ENCODE data around the gene ZNF474. TPM values are rescaled to one million over a fixed set of nuclear protein-coding genes. Genes with fewer than 3 reads are reported as not detected.
"Not testable (repeated sequence)": the region's sequence is repeated elsewhere in the genome, so short reads cannot be mapped to it uniquely, and the experiment has no call there.

The ZNF474 gene
- total RNA-seq, 1 donor from 2014 or later: not detected

DNA sequence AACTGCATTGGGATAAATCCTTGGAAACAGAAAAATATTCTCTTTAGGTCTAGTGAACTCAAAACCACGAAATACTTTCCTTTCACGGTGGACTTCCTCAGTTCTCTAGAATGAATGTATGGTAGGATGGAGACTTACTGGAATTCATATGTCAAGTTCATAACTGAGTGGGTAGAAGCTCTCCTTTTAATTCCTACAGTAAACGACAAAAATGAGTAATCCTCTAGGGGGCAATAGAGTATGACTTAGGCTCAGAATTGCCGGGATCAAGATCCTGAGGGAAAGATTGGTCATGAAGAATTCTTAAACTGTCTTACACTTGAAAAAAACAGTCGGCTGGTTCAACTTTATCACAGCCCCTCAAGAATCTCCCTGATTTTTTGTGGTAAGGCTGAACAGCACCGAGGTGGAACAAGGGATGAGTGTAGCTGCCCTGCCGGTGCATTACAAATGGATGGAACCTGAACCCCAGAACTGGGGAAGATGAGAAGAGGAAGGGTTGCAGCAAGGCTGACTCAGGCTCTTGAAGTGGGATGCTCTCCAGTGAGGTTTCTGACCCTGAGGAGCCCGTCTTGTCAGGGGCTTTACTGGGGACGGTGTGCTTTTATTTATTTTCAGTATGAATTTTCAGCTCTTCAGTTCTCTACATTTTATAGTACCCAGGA is 37.3 kb upstream of the ZNF474 start:
- no peak for DNase-seq (ENCODE audit: low spot score)
- no peak overlapping the region for H3K4me3 Mint-ChIP-seq (ENCODE audit: unreplicated experiment)
- H3K4me1 Mint-ChIP-seq (ENCODE audit: unreplicated experiment): no peaks in the 10 kb centered on the region
- no peaks in the 10 kb centered on the region for H3K27me3 Mint-ChIP-seq (ENCODE audit: unreplicated experiment)
- no peaks in the 10 kb centered on the region for H3K9me3 Mint-ChIP-seq (ENCODE audit: unreplicated experiment)
- peak; percentile 56 for TF ChIP-seq CTCF (IDR thresholded peaks at IDR 0.05; ENCODE audit: unreplicated experiment)
- no peak overlapping the region for H3K27ac Mint-ChIP-seq (ENCODE audit: unreplicated experiment)
- H3K36me3 Mint-ChIP-seq (ENCODE audit: low read depth, unreplicated experiment): no peaks in the 10 kb centered on the region

DNA sequence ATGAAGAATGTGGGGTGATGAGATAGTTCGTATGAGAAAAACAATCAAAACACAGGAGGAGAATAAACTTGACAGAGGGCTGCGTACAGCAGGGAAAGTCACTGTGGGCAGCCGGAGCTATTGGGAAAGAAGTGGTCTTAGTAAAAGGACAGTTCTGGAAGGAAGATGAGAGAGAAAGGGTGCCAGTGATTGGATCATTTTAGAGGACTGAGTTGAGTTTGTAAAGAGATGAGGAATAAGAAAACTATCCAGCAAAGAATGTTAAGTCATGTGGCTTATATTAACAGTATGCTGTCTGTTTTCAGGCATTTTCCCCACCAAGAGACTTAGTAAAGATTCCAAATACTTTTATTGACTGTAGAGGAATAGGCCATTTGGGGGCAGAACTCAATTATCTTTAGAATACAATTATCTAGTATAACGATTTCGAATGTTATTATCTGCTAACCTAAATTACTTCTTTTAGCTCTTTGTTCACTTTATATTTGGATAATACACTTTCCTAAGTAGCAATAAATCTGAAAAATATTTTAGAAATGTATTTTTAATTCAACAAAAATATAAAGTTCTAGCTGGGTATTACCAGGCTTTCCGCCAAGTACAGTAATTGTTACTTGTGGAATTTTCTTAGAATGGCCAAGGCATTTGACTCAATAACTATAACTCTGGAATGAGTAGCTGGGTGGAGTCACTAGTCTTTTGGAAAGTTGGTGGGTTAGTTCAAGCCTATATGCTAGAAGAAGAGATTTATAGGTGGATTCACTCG is 35.7 kb upstream of the ZNF474 start:
- TF ChIP-seq CTCF (IDR thresholded peaks at IDR 0.05; ENCODE audit: unreplicated experiment): no peak
- no peaks in the 10 kb centered on the region for H3K9me3 Mint-ChIP-seq (ENCODE audit: unreplicated experiment)
- no peak for DNase-seq (ENCODE audit: low spot score)
- H3K4me3 Mint-ChIP-seq (ENCODE audit: unreplicated experiment): no peak overlapping the region
- no peaks in the 10 kb centered on the region for H3K4me1 Mint-ChIP-seq (ENCODE audit: unreplicated experiment)
- no peak overlapping the region for H3K27ac Mint-ChIP-seq (ENCODE audit: unreplicated experiment)
- no peaks in the 10 kb centered on the region for H3K27me3 Mint-ChIP-seq (ENCODE audit: unreplicated experiment)
- H3K36me3 Mint-ChIP-seq (ENCODE audit: low read depth, unreplicated experiment): no peaks in the 10 kb centered on the region

DNA sequence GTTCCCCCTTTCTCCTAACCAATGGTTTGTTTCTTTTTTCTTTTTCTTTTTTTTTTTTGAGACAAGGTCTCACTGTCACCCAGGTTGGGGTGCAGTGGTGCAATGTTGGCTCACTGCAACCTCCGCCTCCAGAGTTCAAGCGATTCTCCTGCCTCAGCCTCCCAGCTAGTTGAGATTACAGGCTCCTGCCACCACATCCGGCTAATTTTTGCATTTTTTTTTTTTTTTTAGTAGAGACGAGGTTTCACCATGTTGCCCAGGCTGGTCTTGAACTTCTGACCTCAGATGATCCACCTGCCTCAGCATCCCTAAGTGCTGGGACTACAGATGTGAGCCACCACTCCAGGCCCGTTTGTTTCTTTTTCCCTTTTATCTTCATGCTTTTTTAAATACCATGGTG is 35.1 kb upstream of the ZNF474 start:
- H3K27me3 Mint-ChIP-seq (ENCODE audit: unreplicated experiment); H3K27ac Mint-ChIP-seq (ENCODE audit: unreplicated experiment); H3K4me1 Mint-ChIP-seq (ENCODE audit: unreplicated experiment): not testable (repeated sequence)

GRCh38 chr5:122095158-122095557 is 34.2 kb upstream of the ZNF474 start:
- Mint-ChIP-seq H3K27ac (ENCODE audit: unreplicated experiment) (no peak overlapping the region), H3K4me1 (ENCODE audit: unreplicated experiment) (no peaks in the 10 kb centered on the region), H3K36me3 (ENCODE audit: low read depth, unreplicated experiment) (no peaks in the 10 kb centered on the region), H3K9me3 (ENCODE audit: unreplicated experiment) (no peaks in the 10 kb centered on the region), H3K27me3 (ENCODE audit: unreplicated experiment) (no peaks in the 10 kb centered on the region), H3K4me3 (ENCODE audit: unreplicated experiment) (no peak overlapping the region)
- no peak for DNase-seq (ENCODE audit: low spot score)
- no peak for TF ChIP-seq CTCF (IDR thresholded peaks at IDR 0.05; ENCODE audit: unreplicated experiment)

More for the DNA sequence above, 35.1 kb upstream of the ZNF474 start:
- not testable (repeated sequence) for H3K36me3 Mint-ChIP-seq (ENCODE audit: low read depth, unreplicated experiment); H3K9me3 Mint-ChIP-seq (ENCODE audit: unreplicated experiment); H3K4me3 Mint-ChIP-seq (ENCODE audit: unreplicated experiment); DNase-seq (ENCODE audit: low spot score)

- Mint-ChIP-seq H3K36me3 (ENCODE audit: low read depth, unreplicated experiment) (no peaks in the 10 kb centered on the region), H3K27ac (ENCODE audit: unreplicated experiment) (no peak overlapping the region), H3K9me3 (ENCODE audit: unreplicated experiment) (no peaks in the 10 kb centered on the region), H3K4me3 (ENCODE audit: unreplicated experiment) (no peak overlapping the region), H3K27me3 (ENCODE audit: unreplicated experiment) (no peaks in the 10 kb centered on the region), H3K4me1 (ENCODE audit: unreplicated experiment) (peaks cover 6% of the 10 kb centered on the region)
- TF ChIP-seq CTCF (IDR thresholded peaks at IDR 0.05; ENCODE audit: unreplicated experiment): no peak
- no peak for DNase-seq (ENCODE audit: low spot score)
Measured at GRCh38 chr5:122097391-122097790, 32.0 kb upstream of the ZNF474 start.

Measured in endothelial cell (in vitro differentiated cells).